DMS79 treated with DMSO at 0.1 percent for 48 hours (cell line): ENCODE measurements around the gene AFF3.

Source experiments
- DNase-seq: peaks from one replicate; lab custom pipeline; 2025; lab: John Stamatoyannopoulos, UW

Gene AFF3

GRCh38 chr2:99636144-99637034 is 506.0 kb downstream of the AFF3 start:
- no peak for DNase-seq

- DNase-seq, result no peak
These were observed 506.7 kb downstream of the AFF3 start for GRCh38 chr2:99635710-99636109.

- DNase-seq, result no peak
These were observed 508.2 kb downstream of the AFF3 start for GRCh38 chr2:99634234-99634633.

- DNase-seq, result no peak
These were observed 510.7 kb downstream of the AFF3 start for GRCh38 chr2:99631700-99632099.

GRCh38 chr2:99629320-99629719 is 513.1 kb downstream of the AFF3 start:
- DNase-seq, result no peak

GRCh38 chr2:99626158-99626557 is 516.2 kb downstream of the AFF3 start:
- no peak for DNase-seq

GRCh38 chr2:99624677-99625076 is 517.7 kb downstream of the AFF3 start:
- no peak for DNase-seq

- DNase-seq, result no peak
These were observed 518.8 kb downstream of the AFF3 start for GRCh38 chr2:99623613-99624012.

GRCh38 chr2:99623035-99623434 is 519.4 kb downstream of the AFF3 start:
- no peak for DNase-seq

GRCh38 chr2:99622534-99622933 is 519.9 kb downstream of the AFF3 start:
- DNase-seq, result no peak

- DNase-seq, result no peak
These were observed 520.6 kb downstream of the AFF3 start for GRCh38 chr2:99621774-99622173.

- no peak for DNase-seq
These were observed 521.3 kb downstream of the AFF3 start for GRCh38 chr2:99621106-99621505.

GRCh38 chr2:99619151-99619550 is 523.2 kb downstream of the AFF3 start:
- no peak for DNase-seq

- no peak for DNase-seq
These were observed 523.8 kb downstream of the AFF3 start for GRCh38 chr2:99618579-99619097.

GRCh38 chr2:99617811-99618210 is 524.6 kb downstream of the AFF3 start:
- DNase-seq, result no peak

- no peak for DNase-seq
These were observed 527.1 kb downstream of the AFF3 start for GRCh38 chr2:99615247-99615771.

GRCh38 chr2:99613980-99614379 is 528.4 kb downstream of the AFF3 start:
- DNase-seq, result no peak

- DNase-seq, result no peak
These were observed 530.6 kb downstream of the AFF3 start for GRCh38 chr2:99611786-99612185.

GRCh38 chr2:99611034-99611433 is 531.4 kb downstream of the AFF3 start:
- DNase-seq, result no peak

- DNase-seq, result no peak
These were observed 532.5 kb downstream of the AFF3 start for GRCh38 chr2:99609851-99610381.

GRCh38 chr2:99608861-99609260 is 533.5 kb downstream of the AFF3 start:
- no peak for DNase-seq

- peak; percentile 59 for DNase-seq
These were observed 534.4 kb downstream of the AFF3 start for GRCh38 chr2:99607861-99608491.

GRCh38 chr2:99607454-99607853 is 534.9 kb downstream of the AFF3 start:
- DNase-seq, result peak; percentile 63
